Measurements from ENCODE around the gene MID1IP1.

The MID1IP1 gene

DNA sequence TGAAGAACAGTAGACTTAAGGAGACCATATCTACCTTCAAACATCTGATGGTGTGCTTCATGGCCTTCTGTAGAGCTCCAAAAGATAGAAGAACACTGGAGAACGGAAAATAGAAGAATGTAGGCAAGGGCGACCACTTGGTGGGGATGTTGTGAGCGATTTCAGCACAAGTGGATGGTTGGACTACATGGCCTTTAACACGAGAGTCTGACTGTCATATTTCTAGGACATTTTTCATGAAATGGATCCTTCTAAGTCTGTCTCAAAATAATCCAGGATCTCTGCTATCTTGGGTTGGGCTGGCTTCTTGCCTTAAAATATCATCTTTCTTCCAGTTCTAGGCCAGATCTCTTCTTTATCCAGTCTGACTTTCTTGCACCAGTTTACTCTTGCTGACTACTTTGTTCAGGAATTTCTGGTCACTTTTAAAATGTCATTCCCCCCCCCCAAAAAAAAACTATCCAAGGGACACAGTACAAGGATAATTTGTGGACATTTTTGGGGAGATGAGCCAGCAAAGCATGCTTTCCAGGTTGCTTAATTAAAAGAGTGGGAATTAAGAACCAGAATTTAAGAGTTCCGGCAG is 1.2 kb upstream of the MID1IP1 start:
- Histone ChIP-seq H3K27ac (ENCODE audit: low read depth, low read length) (no peak overlapping the region), H3K4me3 (ENCODE audit: low read depth in 1 of 2, low read length in 2 of 2) (no peak overlapping the region), H3K27me3 (ENCODE audit: control insufficient read depth in 1 of 2, insufficient read depth in 2 of 2, low read length in 2 of 2) (no peaks in the 10 kb centered on the region), H3K9ac (ENCODE audit: low read depth in 1 of 2, low read length in 2 of 2) (no peak overlapping the region), H3K4me1 (ENCODE audit: control insufficient read depth in 1 of 2, insufficient read depth in 2 of 2, low read length in 2 of 2) (peaks cover 3% of the 10 kb centered on the region in 2 donors), H3K9me3 (ENCODE audit: control insufficient read depth in 1 of 2, low read length in 2 of 2) (no peaks in the 10 kb centered on the region), H3K36me3 (ENCODE audit: control insufficient read depth in 1 of 2, insufficient read depth in 2 of 2, low read length in 2 of 2) (no peaks in the 10 kb centered on the region)

DNA sequence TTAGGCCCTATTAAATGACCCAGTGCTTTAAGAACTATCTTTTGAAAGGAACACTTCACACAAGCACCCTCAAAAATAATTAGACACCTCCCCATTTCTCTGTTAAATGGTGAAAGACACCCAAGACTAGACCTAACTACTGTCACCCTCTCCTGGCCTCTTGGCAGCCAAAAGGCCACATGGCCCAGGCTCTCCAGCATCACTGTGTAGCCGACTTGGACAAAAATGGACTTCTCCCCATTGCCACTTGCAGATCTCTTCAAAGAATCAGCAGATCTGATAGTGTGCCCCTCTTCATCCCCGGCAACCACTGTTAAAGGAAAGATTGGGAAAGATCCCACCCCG is 2.0 kb downstream of the MID1IP1 start:
- Histone ChIP-seq H3K27me3 (ENCODE audit: control insufficient read depth in 1 of 2, insufficient read depth in 2 of 2, low read length in 2 of 2) (no peaks in the 10 kb centered on the region), H3K27ac (ENCODE audit: low read depth, low read length) (peak overlapping the region; percentile 88), H3K36me3 (ENCODE audit: control insufficient read depth in 1 of 2, insufficient read depth in 2 of 2, low read length in 2 of 2) (no peaks in the 10 kb centered on the region), H3K9ac (ENCODE audit: low read depth in 1 of 2, low read length in 2 of 2) (peak overlapping the region; percentile 54 to 75), H3K4me1 (ENCODE audit: control insufficient read depth in 1 of 2, insufficient read depth in 2 of 2, low read length in 2 of 2) (peaks cover 6 to 10% of the 10 kb centered on the region in 2 donors), H3K4me3 (ENCODE audit: low read depth in 1 of 2, low read length in 2 of 2) (peak overlapping the region; percentile 77 to 87), H3K9me3 (ENCODE audit: control insufficient read depth in 1 of 2, low read length in 2 of 2) (no peaks in the 10 kb centered on the region)

DNA sequence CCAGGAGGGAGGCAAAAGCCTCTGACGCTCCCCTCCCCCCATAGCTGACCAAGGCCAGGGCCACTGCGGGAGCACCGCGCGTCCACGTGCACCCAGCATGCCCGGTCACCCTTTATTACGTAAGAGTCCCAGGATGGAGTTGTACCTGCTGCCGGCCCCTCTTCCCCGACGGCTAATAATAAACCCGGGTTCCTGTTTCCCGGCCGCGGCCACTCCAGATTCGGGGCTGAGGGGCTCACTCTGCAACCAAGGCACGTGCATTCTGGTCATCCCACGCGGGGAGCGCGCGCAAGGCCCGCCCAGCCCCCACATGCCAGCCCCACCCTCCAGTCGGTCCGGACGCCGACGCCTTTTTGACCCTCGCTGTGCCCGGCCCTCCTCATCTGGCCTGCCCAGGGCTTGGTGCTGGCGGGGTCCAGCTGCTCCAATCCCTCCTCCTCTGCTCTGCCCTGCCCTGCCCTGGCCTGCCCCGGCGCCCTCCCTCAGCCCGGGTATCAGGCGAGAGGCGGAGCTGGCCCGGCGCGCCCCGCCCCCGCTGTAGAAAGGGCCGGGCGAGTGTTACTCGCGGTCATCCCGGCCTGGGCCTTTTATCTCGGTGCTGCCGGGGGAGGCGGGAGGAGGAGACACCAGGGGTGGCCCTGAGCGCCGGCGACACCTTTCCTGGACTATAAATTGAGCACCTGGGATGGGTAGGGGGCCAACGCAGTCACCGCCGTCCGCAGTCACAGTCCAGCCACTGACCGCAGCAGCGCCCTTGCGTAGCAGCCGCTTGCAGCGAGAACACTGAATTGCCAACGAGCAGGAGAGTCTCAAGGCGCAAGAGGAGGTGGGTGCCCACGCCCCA is 2.6 kb downstream of the MID1IP1 start:
- no peaks in the 10 kb centered on the region for H3K9me3 ChIP-seq (ENCODE audit: control insufficient read depth in 1 of 2, low read length in 2 of 2)
- no peaks in the 10 kb centered on the region for H3K36me3 ChIP-seq (ENCODE audit: control insufficient read depth in 1 of 2, insufficient read depth in 2 of 2, low read length in 2 of 2)
- H3K27me3 ChIP-seq (ENCODE audit: control insufficient read depth in 1 of 2, insufficient read depth in 2 of 2, low read length in 2 of 2), result no peaks in the 10 kb centered on the region
- H3K9ac ChIP-seq (ENCODE audit: low read depth in 1 of 2, low read length in 2 of 2), result peak overlapping the region; percentile 75 to 89
- peak overlapping the region; percentile 77 to 87 for H3K4me3 ChIP-seq (ENCODE audit: low read depth in 1 of 2, low read length in 2 of 2)
- peaks cover 6 to 10% of the 10 kb centered on the region in 2 donors for H3K4me1 ChIP-seq (ENCODE audit: control insufficient read depth in 1 of 2, insufficient read depth in 2 of 2, low read length in 2 of 2)
- peak overlapping the region; percentile 88 for H3K27ac ChIP-seq (ENCODE audit: low read depth, low read length)

DNA sequence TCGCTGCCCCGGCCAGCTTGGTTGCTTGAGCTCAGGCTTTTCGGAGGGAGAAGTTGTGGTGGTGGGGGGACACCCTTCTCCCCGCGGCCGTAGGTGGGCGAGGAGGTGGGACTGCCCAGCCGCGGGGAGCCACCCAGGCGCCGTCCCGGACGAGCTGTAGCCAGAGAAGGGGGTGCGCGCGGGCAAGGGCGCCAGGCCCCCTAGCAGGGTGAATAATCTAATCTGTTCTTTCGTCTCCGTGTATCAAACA is 3.1 kb downstream of the MID1IP1 start:
- Histone ChIP-seq H3K4me3 (ENCODE audit: low read depth in 1 of 2, low read length in 2 of 2) (peak overlapping the region; percentile 77 to 87), H3K27me3 (ENCODE audit: control insufficient read depth in 1 of 2, insufficient read depth in 2 of 2, low read length in 2 of 2) (no peaks in the 10 kb centered on the region), H3K4me1 (ENCODE audit: control insufficient read depth in 1 of 2, insufficient read depth in 2 of 2, low read length in 2 of 2) (peaks cover 6 to 10% of the 10 kb centered on the region in 2 donors), H3K36me3 (ENCODE audit: control insufficient read depth in 1 of 2, insufficient read depth in 2 of 2, low read length in 2 of 2) (no peaks in the 10 kb centered on the region), H3K9ac (ENCODE audit: low read depth in 1 of 2, low read length in 2 of 2) (peak overlapping the region; percentile 75 to 89), H3K27ac (ENCODE audit: low read depth, low read length) (peak overlapping the region; percentile 88), H3K9me3 (ENCODE audit: control insufficient read depth in 1 of 2, low read length in 2 of 2) (no peaks in the 10 kb centered on the region)

DNA sequence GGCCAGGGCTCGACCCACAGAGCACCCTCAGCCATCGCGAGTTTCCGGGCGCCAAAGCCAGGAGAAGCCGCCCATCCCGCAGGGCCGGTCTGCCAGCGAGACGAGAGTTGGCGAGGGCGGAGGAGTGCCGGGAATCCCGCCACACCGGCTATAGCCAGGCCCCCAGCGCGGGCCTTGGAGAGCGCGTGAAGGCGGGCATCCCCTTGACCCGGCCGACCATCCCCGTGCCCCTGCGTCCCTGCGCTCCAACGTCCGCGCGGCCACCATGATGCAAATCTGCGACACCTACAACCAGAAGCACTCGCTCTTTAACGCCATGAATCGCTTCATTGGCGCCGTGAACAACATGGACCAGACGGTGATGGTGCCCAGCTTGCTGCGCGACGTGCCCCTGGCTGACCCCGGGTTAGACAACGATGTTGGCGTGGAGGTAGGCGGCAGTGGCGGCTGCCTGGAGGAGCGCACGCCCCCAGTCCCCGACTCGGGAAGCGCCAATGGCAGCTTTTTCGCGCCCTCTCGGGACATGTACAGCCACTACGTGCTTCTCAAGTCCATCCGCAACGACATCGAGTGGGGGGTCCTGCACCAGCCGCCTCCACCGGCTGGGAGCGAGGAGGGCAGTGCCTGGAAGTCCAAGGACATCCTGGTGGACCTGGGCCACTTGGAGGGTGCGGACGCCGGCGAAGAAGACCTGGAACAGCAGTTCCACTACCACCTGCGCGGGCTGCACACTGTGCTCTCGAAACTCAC is 3.6 kb downstream of the MID1IP1 start:
- Histone ChIP-seq H3K9ac (ENCODE audit: low read depth in 1 of 2, low read length in 2 of 2) (peak overlapping the region; percentile 75 to 89), H3K4me3 (ENCODE audit: low read depth in 1 of 2, low read length in 2 of 2) (peak overlapping the region; percentile 77 to 87), H3K27me3 (ENCODE audit: control insufficient read depth in 1 of 2, insufficient read depth in 2 of 2, low read length in 2 of 2) (no peaks in the 10 kb centered on the region), H3K9me3 (ENCODE audit: control insufficient read depth in 1 of 2, low read length in 2 of 2) (no peaks in the 10 kb centered on the region), H3K4me1 (ENCODE audit: control insufficient read depth in 1 of 2, insufficient read depth in 2 of 2, low read length in 2 of 2) (peaks cover 6 to 10% of the 10 kb centered on the region in 2 donors), H3K27ac (ENCODE audit: low read depth, low read length) (peak overlapping the region; percentile 88), H3K36me3 (ENCODE audit: control insufficient read depth in 1 of 2, insufficient read depth in 2 of 2, low read length in 2 of 2) (no peaks in the 10 kb centered on the region)

DNA sequence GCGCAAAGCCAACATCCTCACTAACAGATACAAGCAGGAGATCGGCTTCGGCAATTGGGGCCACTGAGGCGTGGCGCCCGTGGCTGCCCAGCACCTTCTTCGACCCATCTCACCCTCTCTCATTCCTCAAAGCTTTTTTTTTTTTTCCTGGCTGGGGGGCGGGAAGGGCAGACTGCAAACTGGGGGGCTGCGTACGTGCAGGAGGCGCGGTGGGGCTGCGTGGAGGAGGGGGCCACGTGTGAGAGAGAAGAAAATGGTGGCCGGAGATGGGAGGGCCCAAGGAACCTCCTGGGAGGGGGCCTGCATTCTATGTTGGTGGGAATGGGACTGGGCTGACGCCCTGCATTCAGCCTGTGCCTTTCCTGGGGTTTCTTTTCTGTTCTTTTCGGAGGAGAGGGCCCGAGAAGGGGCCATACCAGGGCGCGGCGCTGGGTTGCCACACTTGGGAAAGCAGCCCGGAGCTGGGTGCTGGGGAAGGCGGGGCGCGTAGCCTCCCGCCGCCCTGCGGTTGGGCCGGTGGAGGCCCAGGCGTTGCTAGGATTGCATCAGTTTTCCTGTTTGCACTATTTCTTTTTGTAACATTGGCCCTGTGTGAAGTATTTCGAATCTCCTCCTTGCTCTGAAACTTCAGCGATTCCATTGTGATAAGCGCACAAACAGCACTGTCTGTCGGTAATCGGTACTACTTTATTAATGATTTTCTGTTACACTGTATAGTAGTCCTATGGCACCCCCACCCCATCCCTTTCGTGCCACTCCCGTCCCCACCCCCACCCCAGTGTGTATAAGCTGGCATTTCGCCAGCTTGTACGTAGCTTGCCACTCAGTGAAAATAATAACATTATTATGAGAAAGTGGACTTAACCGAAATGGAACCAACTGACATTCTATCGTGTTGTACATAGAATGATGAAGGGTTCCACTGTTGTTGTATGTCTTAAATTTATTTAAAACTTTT is 4.5 kb downstream of the MID1IP1 start:
- peak overlapping the region; percentile 75 to 89 for H3K9ac ChIP-seq (ENCODE audit: low read depth in 1 of 2, low read length in 2 of 2)
- H3K4me3 ChIP-seq (ENCODE audit: low read depth in 1 of 2, low read length in 2 of 2), result peak overlapping the region; percentile 77 to 87
- H3K27ac ChIP-seq (ENCODE audit: low read depth, low read length), result peak overlapping the region; percentile 88
- peaks cover 6 to 10% of the 10 kb centered on the region in 2 donors for H3K4me1 ChIP-seq (ENCODE audit: control insufficient read depth in 1 of 2, insufficient read depth in 2 of 2, low read length in 2 of 2)
- H3K36me3 ChIP-seq (ENCODE audit: control insufficient read depth in 1 of 2, insufficient read depth in 2 of 2, low read length in 2 of 2), result no peaks in the 10 kb centered on the region
- H3K9me3 ChIP-seq (ENCODE audit: control insufficient read depth in 1 of 2, low read length in 2 of 2), result no peaks in the 10 kb centered on the region
- H3K27me3 ChIP-seq (ENCODE audit: control insufficient read depth in 1 of 2, insufficient read depth in 2 of 2, low read length in 2 of 2), result no peaks in the 10 kb centered on the region

DNA sequence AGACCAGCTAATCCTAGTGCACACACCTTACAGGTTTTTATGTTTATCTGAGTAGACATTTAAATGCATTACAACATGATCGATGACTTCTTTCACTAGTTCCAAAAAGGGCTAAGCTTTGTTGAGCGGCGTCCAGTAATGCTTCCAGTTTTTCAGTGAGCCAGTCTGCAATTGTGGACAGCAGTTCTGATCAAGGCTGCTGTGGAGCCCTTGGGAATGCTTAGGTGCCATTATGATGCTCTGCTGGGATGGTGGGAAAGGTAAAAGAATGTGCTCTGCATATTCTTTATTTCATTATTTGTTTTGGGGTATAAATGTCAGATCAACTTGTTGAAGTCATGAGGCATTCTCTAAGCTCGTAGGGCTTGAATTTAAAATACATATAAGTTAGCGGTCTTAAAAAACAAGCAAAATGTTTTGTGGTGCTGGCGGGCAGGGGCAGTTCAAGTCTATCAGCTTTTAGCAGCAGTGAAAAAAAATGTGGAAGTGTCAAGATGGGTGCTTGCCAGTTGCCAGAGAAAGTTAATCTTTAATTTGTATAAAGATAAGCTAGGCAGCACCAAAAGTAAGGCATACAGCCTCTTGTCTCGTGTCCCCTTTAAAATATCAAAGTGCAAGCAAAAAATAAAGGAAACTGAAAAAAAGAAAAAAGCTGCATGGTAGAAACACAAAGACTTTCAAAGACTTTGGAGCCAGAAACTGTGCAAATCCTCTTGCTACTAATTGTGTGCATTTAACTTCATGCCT is 5.8 kb downstream of the MID1IP1 start:
- Histone ChIP-seq H3K4me1 (ENCODE audit: control insufficient read depth in 1 of 2, insufficient read depth in 2 of 2, low read length in 2 of 2) (peaks cover 3 to 10% of the 10 kb centered on the region in 2 donors), H3K9me3 (ENCODE audit: control insufficient read depth in 1 of 2, low read length in 2 of 2) (no peaks in the 10 kb centered on the region), H3K36me3 (ENCODE audit: control insufficient read depth in 1 of 2, insufficient read depth in 2 of 2, low read length in 2 of 2) (no peaks in the 10 kb centered on the region), H3K9ac (ENCODE audit: low read depth in 1 of 2, low read length in 2 of 2) (peak overlapping the region; percentile 4 to 75), H3K27ac (ENCODE audit: low read depth, low read length) (no peak overlapping the region), H3K27me3 (ENCODE audit: control insufficient read depth in 1 of 2, insufficient read depth in 2 of 2, low read length in 2 of 2) (no peaks in the 10 kb centered on the region), H3K4me3 (ENCODE audit: low read depth in 1 of 2, low read length in 2 of 2) (peak overlapping the region; percentile 77 to 87)

DNA sequence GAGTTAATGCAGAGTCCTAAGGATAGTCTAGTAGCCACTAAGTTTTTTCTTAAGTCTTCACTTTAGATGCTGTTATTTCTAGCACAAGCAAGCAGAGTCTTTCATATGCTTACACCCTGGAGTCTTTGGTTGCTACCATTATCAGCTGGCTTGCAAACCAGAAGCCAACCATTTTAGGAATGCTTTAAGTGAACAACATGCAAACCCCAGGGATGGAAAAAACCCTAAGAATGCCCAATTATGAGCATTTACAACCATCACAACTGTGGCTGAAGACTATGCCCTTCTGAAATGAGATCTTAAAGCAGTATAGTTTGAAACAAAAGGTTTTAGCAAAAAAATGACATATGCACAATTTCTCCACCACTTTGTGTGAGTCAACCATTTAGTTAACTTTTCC is 6.6 kb downstream of the MID1IP1 start:
- Histone ChIP-seq H3K4me1 (ENCODE audit: control insufficient read depth in 1 of 2, insufficient read depth in 2 of 2, low read length in 2 of 2) (peaks cover 3 to 10% of the 10 kb centered on the region in 2 donors), H3K36me3 (ENCODE audit: control insufficient read depth in 1 of 2, insufficient read depth in 2 of 2, low read length in 2 of 2) (no peaks in the 10 kb centered on the region), H3K27me3 (ENCODE audit: control insufficient read depth in 1 of 2, insufficient read depth in 2 of 2, low read length in 2 of 2) (no peaks in the 10 kb centered on the region), H3K9ac (ENCODE audit: low read depth in 1 of 2, low read length in 2 of 2) (no peak overlapping the region), H3K27ac (ENCODE audit: low read depth, low read length) (no peak overlapping the region), H3K4me3 (ENCODE audit: low read depth in 1 of 2, low read length in 2 of 2) (no peak overlapping the region), H3K9me3 (ENCODE audit: control insufficient read depth in 1 of 2, low read length in 2 of 2) (no peaks in the 10 kb centered on the region)

DNA sequence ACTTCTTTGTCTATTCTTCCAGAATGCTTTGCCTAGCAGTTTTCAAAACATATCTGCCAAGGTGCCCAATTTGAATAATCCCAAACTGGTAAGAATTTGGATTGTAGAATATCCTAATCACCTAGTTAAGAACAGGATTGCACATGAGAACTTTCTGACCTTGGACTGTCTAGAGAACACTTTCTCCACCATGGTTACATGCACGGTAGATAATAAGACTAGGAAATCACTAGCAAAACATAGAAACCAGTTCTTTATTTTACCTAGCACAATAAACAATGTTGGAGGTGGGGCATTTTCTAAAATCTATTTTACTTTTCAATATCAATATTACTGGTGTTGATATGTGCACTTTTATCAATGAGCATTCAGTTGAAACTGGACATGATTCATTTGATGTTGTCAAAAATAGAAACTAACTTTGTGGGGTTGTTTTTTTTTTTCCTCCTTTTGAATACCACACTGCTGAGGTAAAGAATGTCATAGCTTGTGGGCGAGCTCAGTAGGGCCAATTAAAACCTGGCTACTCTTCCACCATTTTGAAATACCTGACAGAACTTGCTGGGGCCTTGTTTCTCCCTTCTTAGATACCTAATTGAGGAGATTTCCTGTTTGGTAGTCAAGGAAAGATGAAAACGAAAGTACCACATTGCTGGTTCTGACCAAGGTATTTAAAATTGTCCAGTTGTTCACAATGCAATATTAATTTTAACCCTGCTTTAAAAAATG is 10.4 kb downstream of the MID1IP1 start:
- peaks cover 3 to 7% of the 10 kb centered on the region in 2 donors for H3K4me1 ChIP-seq (ENCODE audit: control insufficient read depth in 1 of 2, insufficient read depth in 2 of 2, low read length in 2 of 2)
- H3K27ac ChIP-seq (ENCODE audit: low read depth, low read length), result no peak overlapping the region
- no peak overlapping the region for H3K4me3 ChIP-seq (ENCODE audit: low read depth in 1 of 2, low read length in 2 of 2)
- no peaks in the 10 kb centered on the region for H3K36me3 ChIP-seq (ENCODE audit: control insufficient read depth in 1 of 2, insufficient read depth in 2 of 2, low read length in 2 of 2)
- no peak overlapping the region for H3K9ac ChIP-seq (ENCODE audit: low read depth in 1 of 2, low read length in 2 of 2)
- H3K9me3 ChIP-seq (ENCODE audit: control insufficient read depth in 1 of 2, low read length in 2 of 2), result no peaks in the 10 kb centered on the region
- H3K27me3 ChIP-seq (ENCODE audit: control insufficient read depth in 1 of 2, insufficient read depth in 2 of 2, low read length in 2 of 2), result no peaks in the 10 kb centered on the region
